ENCODE measurements around the gene SLC47A2.

Gene SLC47A2

GRCh38 chr17:19724501-19725420 is 8.4 kb upstream of the SLC47A2 start:
- Histone ChIP-seq H3K9ac (ENCODE audit: low read length) (no peak overlapping the region), H3K36me3 (ENCODE audit: control insufficient read depth, insufficient read depth, low read length) (no peaks in the 10 kb centered on the region), H3K4me1 (ENCODE audit: control insufficient read depth, insufficient read depth, low read length) (no peaks in the 10 kb centered on the region; the same call in 1 of the 2 replicates), H3K27me3 (ENCODE audit: control insufficient read depth, insufficient read depth, low read length) (no peaks in the 10 kb centered on the region), H3K4me3 (ENCODE audit: low read depth, low read length) (no peak overlapping the region), H3K9me3 (ENCODE audit: control insufficient read depth, insufficient read depth, low read depth, low read length) (no peaks in the 10 kb centered on the region), H3K27ac (ENCODE audit: low read depth, low read length) (no peak overlapping the region)

DNA sequence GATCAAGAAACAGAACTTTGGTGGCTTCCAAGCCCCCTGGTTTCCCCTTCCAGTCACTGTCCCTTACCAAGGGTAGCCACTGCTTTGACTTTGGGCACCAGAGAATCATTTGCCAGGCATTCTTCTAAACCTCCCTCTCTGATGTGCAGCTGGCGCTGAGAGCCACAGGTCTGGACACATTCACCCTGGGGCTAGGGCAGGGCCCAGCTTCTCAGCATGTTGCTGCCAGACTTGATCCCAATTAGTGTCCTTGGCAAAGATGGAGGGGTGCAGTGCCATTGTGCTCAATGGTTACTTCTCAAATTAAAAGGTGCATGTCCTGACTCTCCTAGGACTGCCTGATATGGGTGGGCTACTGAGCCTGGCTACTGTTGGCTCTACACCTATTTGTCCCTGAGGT is 7.6 kb upstream of the SLC47A2 start:
- no peak overlapping the region for H3K27ac ChIP-seq (ENCODE audit: low read depth, low read length)
- no peaks in the 10 kb centered on the region for H3K9me3 ChIP-seq (ENCODE audit: control insufficient read depth, insufficient read depth, low read depth, low read length)
- H3K27me3 ChIP-seq (ENCODE audit: control insufficient read depth, insufficient read depth, low read length): no peaks in the 10 kb centered on the region
- no peaks in the 10 kb centered on the region; the same call in 1 of the 2 replicates for H3K4me1 ChIP-seq (ENCODE audit: control insufficient read depth, insufficient read depth, low read length)
- H3K36me3 ChIP-seq (ENCODE audit: control insufficient read depth, insufficient read depth, low read length): no peaks in the 10 kb centered on the region
- H3K4me3 ChIP-seq (ENCODE audit: low read depth, low read length): no peak overlapping the region
- no peak overlapping the region for H3K9ac ChIP-seq (ENCODE audit: low read length)

DNA sequence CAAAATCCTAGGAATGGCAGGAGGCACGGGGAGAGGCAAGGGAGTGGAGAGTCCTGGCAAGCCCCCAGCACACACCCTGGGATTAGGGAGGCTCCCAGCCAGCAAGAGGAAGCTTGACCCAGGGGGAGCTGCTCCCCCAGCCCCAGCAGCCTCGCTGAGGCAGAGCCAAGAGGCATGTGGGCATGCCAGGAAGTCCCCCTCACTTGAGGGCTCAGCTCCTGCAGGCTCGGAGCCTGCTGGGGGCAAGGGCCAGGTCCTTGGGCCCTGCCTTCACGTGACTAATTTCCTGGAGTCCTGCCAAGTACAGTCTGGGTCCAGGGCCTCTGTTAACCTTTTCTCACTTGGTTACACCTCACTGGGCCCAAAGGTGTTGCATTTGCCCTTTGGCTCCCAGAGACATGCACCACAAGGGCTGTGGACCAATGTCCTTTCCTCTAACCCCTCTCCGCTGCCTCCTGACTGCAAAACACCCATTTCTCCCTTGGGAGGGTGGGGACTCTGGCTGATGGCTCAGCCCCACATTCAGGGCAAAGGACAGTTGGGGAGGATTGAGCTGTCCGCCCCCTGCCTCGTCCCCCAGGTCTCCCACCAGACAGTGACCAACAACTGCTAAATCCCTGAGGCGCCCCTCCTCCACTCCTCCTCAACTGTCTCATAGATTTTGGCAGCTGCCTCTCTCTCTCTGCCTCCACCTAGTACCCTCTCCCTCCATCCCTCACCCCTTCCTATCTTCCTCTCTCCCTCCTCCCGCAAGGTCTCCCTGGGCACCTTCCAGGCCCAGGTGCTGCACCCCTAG is 4.4 kb upstream of the SLC47A2 start:
- H3K27ac ChIP-seq (ENCODE audit: low read depth, low read length): no peak overlapping the region
- H3K4me3 ChIP-seq (ENCODE audit: low read depth, low read length): no peak overlapping the region
- H3K9ac ChIP-seq (ENCODE audit: low read length): no peak overlapping the region
- peaks cover 14% of the 10 kb centered on the region; the same call in 1 of the 2 replicates for H3K4me1 ChIP-seq (ENCODE audit: control insufficient read depth, insufficient read depth, low read length)
- no peaks in the 10 kb centered on the region for H3K36me3 ChIP-seq (ENCODE audit: control insufficient read depth, insufficient read depth, low read length)
- no peaks in the 10 kb centered on the region for H3K27me3 ChIP-seq (ENCODE audit: control insufficient read depth, insufficient read depth, low read length)
- H3K9me3 ChIP-seq (ENCODE audit: control insufficient read depth, insufficient read depth, low read depth, low read length): no peaks in the 10 kb centered on the region

DNA sequence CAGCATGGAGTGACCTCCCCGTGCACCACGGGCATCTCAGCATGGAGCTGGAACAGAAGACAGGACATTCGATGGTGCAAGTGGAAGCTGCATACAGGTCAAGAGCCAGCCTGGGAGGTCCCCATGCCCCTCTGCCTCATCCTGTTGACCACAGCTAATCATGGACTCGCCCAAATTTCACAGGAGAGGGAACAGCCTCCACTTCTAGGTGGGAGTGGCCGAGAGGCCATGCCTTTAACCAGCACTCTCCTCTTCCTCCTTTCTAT is 3.8 kb upstream of the SLC47A2 start:
- Histone ChIP-seq H3K9ac (ENCODE audit: low read length) (no peak overlapping the region), H3K4me3 (ENCODE audit: low read depth, low read length) (no peak overlapping the region), H3K27ac (ENCODE audit: low read depth, low read length) (no peak overlapping the region)

GRCh38 chr17:19719355-19720209 is 3.2 kb upstream of the SLC47A2 start:
- H3K27me3 ChIP-seq (ENCODE audit: control insufficient read depth, insufficient read depth, low read length): no peaks in the 10 kb centered on the region
- no peaks in the 10 kb centered on the region for H3K9me3 ChIP-seq (ENCODE audit: control insufficient read depth, insufficient read depth, low read depth, low read length)
- no peak overlapping the region for H3K4me3 ChIP-seq (ENCODE audit: low read depth, low read length)
- no peaks in the 10 kb centered on the region for H3K36me3 ChIP-seq (ENCODE audit: control insufficient read depth, insufficient read depth, low read length)
- H3K4me1 ChIP-seq (ENCODE audit: control insufficient read depth, insufficient read depth, low read length): peaks cover 14% of the 10 kb centered on the region; the same call in 1 of the 2 replicates
- H3K9ac ChIP-seq (ENCODE audit: low read length): no peak overlapping the region
- no peak overlapping the region for H3K27ac ChIP-seq (ENCODE audit: low read depth, low read length)

More for the DNA sequence above, 3.8 kb upstream of the SLC47A2 start:
- peaks cover 14% of the 10 kb centered on the region; the same call in 1 of the 2 replicates for H3K4me1 ChIP-seq (ENCODE audit: control insufficient read depth, insufficient read depth, low read length)
- H3K9me3 ChIP-seq (ENCODE audit: control insufficient read depth, insufficient read depth, low read depth, low read length): no peaks in the 10 kb centered on the region
- H3K27me3 ChIP-seq (ENCODE audit: control insufficient read depth, insufficient read depth, low read length): no peaks in the 10 kb centered on the region
- H3K36me3 ChIP-seq (ENCODE audit: control insufficient read depth, insufficient read depth, low read length): no peaks in the 10 kb centered on the region

DNA sequence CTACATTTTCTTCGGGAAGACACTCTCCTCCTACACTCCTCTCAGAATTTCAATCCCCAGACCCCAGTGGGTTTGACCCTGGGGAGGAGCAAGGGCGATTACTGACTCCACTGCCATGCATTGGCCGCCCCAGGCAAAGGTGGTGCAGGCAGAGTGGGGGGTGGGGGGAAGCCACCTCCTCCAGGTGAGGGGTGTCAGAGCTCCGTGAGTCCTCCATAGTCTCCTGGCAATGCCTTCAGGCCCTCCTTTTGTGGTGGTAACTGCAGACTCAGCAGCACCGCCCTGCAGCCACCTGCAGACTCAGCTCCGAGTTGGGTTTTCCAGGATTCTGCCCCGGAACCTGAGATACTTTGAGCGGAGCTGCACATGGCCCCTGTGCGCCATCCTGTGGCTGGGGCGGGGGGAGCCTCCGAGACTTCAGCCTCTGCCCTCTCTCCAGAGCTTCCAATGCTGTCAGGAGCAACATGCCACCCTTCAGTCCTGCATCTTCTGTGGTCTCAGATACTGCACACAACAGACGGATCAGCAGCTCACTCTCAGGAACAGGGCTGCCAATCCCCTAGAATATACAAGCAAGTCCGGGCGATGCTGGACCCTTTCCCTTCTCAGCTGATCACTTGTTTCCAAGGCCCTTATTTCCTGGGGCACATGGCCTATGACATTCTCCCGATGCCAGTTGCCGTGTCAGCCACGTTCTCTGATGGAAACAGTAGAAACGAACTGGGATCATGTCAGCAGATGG is 2.4 kb upstream of the SLC47A2 start:
- Histone ChIP-seq H3K27ac (ENCODE audit: low read depth, low read length) (no peak overlapping the region), H3K27me3 (ENCODE audit: control insufficient read depth, insufficient read depth, low read length) (no peaks in the 10 kb centered on the region), H3K4me1 (ENCODE audit: control insufficient read depth, insufficient read depth, low read length) (peaks cover 14% of the 10 kb centered on the region; the same call in 1 of the 2 replicates), H3K4me3 (ENCODE audit: low read depth, low read length) (no peak overlapping the region), H3K9ac (ENCODE audit: low read length) (no peak overlapping the region), H3K9me3 (ENCODE audit: control insufficient read depth, insufficient read depth, low read depth, low read length) (no peaks in the 10 kb centered on the region), H3K36me3 (ENCODE audit: control insufficient read depth, insufficient read depth, low read length) (no peaks in the 10 kb centered on the region)

GRCh38 chr17:19718041-19718612 is 1.7 kb upstream of the SLC47A2 start:
- Histone ChIP-seq H3K27ac (ENCODE audit: low read depth, low read length) (no peak overlapping the region), H3K36me3 (ENCODE audit: control insufficient read depth, insufficient read depth, low read length) (no peaks in the 10 kb centered on the region), H3K9me3 (ENCODE audit: control insufficient read depth, insufficient read depth, low read depth, low read length) (no peaks in the 10 kb centered on the region), H3K9ac (ENCODE audit: low read length) (no peak overlapping the region), H3K4me3 (ENCODE audit: low read depth, low read length) (no peak overlapping the region), H3K27me3 (ENCODE audit: control insufficient read depth, insufficient read depth, low read length) (no peaks in the 10 kb centered on the region), H3K4me1 (ENCODE audit: control insufficient read depth, insufficient read depth, low read length) (peaks cover 14% of the 10 kb centered on the region; the same call in 1 of the 2 replicates)

DNA sequence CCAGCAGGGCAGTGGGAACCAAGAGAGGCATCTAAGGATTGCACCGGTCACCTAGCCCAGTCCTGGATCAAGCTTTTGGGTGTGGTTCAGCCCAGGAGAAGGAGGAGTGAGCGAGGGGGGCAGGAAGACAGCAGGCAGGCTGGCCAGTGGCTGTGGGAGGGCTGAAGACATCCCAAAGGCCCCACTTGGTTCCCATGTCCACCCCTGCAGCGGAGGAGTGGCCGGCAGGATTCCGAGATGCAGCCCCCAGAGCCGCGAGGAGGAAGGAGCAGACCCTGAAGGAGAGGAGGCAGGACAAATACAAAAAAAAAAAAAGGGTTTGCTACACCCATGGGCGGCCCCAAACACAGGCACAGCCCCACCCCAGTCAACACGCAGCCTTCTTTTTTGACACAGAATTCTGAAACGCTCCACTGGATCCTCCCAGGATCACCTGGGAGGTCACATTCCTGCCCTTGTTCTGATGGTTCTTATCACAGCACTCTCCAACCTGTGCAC is 1.1 kb upstream of the SLC47A2 start:
- no peaks in the 10 kb centered on the region for H3K27me3 ChIP-seq (ENCODE audit: control insufficient read depth, insufficient read depth, low read length)
- no peaks in the 10 kb centered on the region for H3K36me3 ChIP-seq (ENCODE audit: control insufficient read depth, insufficient read depth, low read length)
- no peak overlapping the region for H3K9ac ChIP-seq (ENCODE audit: low read length)
- no peak overlapping the region for H3K4me3 ChIP-seq (ENCODE audit: low read depth, low read length)
- no peak overlapping the region for H3K27ac ChIP-seq (ENCODE audit: low read depth, low read length)
- peaks cover 16% of the 10 kb centered on the region; the same call in 1 of the 2 replicates for H3K4me1 ChIP-seq (ENCODE audit: control insufficient read depth, insufficient read depth, low read length)
- no peaks in the 10 kb centered on the region for H3K9me3 ChIP-seq (ENCODE audit: control insufficient read depth, insufficient read depth, low read depth, low read length)

DNA sequence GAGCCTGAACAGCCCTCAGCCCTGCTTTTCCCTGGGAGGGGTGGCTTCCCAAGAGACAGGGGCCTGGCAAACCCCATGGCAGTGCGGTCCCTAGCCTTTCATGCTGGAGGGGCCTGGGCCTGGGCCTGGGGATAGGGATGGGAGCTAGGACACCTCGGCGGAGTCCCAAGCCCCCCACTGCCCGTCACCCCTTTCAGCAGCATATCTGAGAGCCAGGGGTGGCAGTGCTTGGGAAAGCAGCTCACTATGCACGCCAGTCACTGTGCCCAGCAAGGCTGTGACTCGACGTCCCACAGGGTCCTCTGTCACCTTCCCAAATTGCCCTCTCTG is 612 bp upstream of the SLC47A2 start:
- Histone ChIP-seq H3K4me1 (ENCODE audit: control insufficient read depth, insufficient read depth, low read length) (peaks cover 16% of the 10 kb centered on the region; the same call in 1 of the 2 replicates), H3K27me3 (ENCODE audit: control insufficient read depth, insufficient read depth, low read length) (no peaks in the 10 kb centered on the region), H3K9me3 (ENCODE audit: control insufficient read depth, insufficient read depth, low read depth, low read length) (no peaks in the 10 kb centered on the region), H3K4me3 (ENCODE audit: low read depth, low read length) (no peak overlapping the region), H3K9ac (ENCODE audit: low read length) (no peak overlapping the region), H3K36me3 (ENCODE audit: control insufficient read depth, insufficient read depth, low read length) (no peaks in the 10 kb centered on the region), H3K27ac (ENCODE audit: low read depth, low read length) (no peak overlapping the region)

All from HUES6 (cell line).